ENCODE results near the gene KRT14.
"Not testable (repeated sequence)": the region's sequence is repeated elsewhere in the genome, so short reads cannot be mapped to it uniquely, and the experiment has no call there.

GRCh38 chr17:41542786-41543185, 43.9 kb downstream of the KRT14 start:
- not testable (repeated sequence) for TF ChIP-seq CTCF (IDR thresholded peaks at IDR 0.05); POLR2AphosphoS5 (IDR thresholded peaks at IDR 0.05; ENCODE audit: low read depth, low read length); SIN3A (IDR thresholded peaks at IDR 0.05; ENCODE audit: borderline replicate concordance, insufficient read depth, low read depth, low read length); TCF7L2 (IDR thresholded peaks at IDR 0.05; ENCODE audit: low read depth, low read length)

All from Panc1 (cell line).